Measurements from ENCODE around the gene TNNT2.

TNNT2 gene

DNA sequence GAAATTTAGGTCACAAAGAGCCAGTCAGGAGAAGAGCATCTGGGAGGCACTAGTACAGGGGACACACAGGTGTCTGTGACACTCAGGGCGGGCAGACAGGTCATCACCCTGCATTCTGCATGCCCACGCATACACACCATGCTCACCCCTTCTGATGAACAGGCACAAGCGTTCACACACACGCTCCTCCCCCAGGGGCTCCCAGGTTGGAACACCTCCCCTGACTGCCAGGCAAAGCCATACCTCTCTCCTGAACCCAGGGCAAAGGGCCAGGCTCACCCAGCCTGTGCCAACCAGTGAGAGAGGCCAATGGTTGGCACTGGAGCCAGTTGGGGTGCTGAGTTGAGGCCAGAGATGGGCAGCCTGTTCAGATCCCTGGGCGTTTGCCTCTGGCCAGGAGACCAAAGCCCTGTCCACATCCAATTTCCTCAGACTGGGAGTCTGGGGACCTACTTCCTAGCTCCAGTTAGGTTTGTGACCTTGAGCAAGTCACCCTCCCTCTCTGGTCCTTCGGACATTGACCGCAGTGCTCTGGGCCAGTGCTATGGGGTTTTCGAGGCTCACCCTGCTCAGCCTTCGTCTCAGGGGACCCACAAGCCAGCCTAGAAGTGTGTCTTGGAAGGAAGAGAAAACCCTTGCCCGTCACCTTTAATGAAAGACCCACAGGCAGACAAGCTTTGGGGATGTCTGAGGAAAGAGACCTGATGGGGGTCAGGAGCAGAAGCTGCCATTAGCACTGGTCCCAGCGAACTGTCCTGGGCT, 27.4 kb upstream of the TNNT2 start:
- no peak for DNase-seq (ENCODE audit: low read depth)
- no peak overlapping the region for H3K4me3 ChIP-seq (ENCODE audit: low read depth, low read length)
- no peak for TF ChIP-seq MYC (IDR thresholded peaks at IDR 0.05; ENCODE audit: low read depth, low read length)
- no peak for TF ChIP-seq POLR2A (IDR thresholded peaks at IDR 0.05; ENCODE audit: extremely low read depth, insufficient read length)
- TF ChIP-seq, protein P1, sequence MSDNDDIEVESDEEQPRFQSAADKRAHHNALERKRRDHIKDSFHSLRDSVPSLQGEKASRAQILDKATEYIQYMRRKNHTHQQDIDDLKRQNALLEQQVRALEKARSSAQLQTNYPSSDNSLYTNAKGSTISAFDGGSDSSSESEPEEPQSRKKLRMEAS (IDR thresholded peaks at IDR 0.05; ENCODE audit: low read depth, low read length) = no peak
- TF ChIP-seq, protein P2, sequence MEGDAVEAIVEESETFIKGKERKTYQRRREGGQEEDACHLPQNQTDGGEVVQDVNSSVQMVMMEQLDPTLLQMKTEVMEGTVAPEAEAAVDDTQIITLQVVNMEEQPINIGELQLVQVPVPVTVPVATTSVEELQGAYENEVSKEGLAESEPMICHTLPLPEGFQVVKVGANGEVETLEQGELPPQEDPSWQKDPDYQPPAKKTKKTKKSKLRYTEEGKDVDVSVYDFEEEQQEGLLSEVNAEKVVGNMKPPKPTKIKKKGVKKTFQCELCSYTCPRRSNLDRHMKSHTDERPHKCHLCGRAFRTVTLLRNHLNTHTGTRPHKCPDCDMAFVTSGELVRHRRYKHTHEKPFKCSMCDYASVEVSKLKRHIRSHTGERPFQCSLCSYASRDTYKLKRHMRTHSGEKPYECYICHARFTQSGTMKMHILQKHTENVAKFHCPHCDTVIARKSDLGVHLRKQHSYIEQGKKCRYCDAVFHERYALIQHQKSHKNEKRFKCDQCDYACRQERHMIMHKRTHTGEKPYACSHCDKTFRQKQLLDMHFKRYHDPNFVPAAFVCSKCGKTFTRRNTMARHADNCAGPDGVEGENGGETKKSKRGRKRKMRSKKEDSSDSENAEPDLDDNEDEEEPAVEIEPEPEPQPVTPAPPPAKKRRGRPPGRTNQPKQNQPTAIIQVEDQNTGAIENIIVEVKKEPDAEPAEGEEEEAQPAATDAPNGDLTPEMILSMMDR (IDR thresholded peaks at IDR 0.05; ENCODE audit: low read depth, low read length) = no peak

DNA sequence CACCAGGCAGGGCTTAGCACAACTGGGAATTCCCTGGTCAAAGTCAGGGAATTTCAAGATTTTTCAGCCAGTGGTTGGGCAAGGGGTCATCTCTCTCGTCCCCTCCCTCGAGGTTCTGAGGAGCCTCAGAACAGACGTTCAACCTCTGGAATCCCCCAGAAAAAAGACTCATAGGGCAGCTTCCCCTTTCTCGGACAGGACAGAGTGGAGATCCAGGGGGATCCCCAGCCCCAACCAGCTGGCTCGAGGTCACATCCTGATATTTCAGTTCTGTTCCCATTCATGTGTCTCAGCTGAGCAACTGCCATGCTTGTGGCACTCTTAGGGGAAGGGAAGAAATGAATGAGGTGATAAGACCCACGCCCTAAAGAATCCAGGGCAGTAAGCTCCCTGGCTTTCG, 26.6 kb upstream of the TNNT2 start:
- TF ChIP-seq, protein P1 (IDR thresholded peaks at IDR 0.05; ENCODE audit: low read depth, low read length) = no peak
- TF ChIP-seq MYC (IDR thresholded peaks at IDR 0.05; ENCODE audit: low read depth, low read length) (no peak), POLR2A (IDR thresholded peaks at IDR 0.05; ENCODE audit: extremely low read depth, insufficient read length) (no peak)
- TF ChIP-seq, protein P2 (IDR thresholded peaks at IDR 0.05; ENCODE audit: low read depth, low read length) = no peak
- no peak for DNase-seq (ENCODE audit: low read depth)
- no peak overlapping the region for H3K4me3 ChIP-seq (ENCODE audit: low read depth, low read length)

DNA sequence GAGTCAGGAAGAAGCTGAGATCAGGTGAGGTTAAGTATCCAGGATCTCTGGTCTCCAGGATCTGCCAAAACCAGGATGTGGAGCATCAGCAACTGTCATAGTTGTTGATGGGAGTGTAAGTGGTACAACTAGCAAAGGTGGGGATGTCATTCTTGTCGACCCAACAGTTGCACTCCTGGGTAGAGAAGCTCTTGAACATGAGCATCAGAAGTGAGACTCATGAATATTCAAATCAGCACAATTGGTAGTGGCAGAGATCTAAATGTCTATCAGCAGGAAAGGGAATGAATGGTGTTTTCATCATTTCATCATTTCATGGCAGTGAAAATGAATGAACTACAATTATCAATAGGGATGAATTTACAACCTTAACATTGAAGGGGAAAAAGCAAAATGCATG, 25.9 kb upstream of the TNNT2 start:
- H3K4me3 ChIP-seq (ENCODE audit: low read depth, low read length) = no peak overlapping the region
- no peak for TF ChIP-seq POLR2A (IDR thresholded peaks at IDR 0.05; ENCODE audit: extremely low read depth, insufficient read length)
- TF ChIP-seq MYC (IDR thresholded peaks at IDR 0.05; ENCODE audit: low read depth, low read length) = no peak
- TF ChIP-seq, protein P1 (IDR thresholded peaks at IDR 0.05; ENCODE audit: low read depth, low read length) = no peak
- no peak for DNase-seq (ENCODE audit: low read depth)

DNA sequence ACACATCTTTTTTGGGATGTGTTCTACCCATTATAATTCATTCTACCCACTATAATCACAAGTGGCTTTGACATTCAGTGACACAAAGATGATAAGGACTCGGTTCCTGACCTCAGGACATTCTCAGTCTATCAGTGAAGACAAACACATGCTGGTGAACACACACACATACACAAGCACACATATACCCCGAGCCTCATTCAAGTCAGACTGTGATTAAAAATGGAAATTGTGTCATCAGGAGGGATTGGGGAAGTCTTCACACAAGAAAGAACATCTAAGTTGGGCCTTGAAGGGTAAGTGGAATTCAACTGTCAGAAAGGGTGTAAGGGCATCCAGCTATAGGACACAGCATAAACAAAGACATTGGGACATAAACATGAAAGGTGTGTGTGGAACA, 24.2 kb upstream of the TNNT2 start:
- TF ChIP-seq POLR2A (IDR thresholded peaks at IDR 0.05; ENCODE audit: extremely low read depth, insufficient read length) (no peak), MYC (IDR thresholded peaks at IDR 0.05; ENCODE audit: low read depth, low read length) (no peak)
- TF ChIP-seq, protein P2 (IDR thresholded peaks at IDR 0.05; ENCODE audit: low read depth, low read length) = no peak
- TF ChIP-seq, protein P1 (IDR thresholded peaks at IDR 0.05; ENCODE audit: low read depth, low read length) = no peak
- H3K4me3 ChIP-seq (ENCODE audit: low read depth, low read length) = no peak overlapping the region
- DNase-seq (ENCODE audit: low read depth) = no peak

DNA sequence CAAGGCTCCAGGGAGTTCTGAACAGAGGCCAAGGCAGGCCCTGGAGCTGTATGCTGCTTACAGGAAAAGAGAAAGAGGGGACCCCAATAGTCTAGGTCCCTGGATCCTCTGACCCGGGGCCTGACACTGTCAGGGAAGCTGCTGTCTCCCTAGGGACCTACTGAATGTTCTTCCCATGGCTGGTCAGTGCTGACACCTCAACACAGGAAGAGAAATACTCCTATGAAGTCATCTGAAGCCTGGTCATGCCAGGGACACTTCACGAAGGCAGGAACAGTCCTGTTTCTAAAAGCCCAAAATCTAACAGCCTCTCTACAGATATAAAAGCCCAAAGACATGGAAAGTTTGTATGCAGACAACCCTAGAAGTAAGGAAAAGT, 23.4 kb upstream of the TNNT2 start:
- no peak for TF ChIP-seq POLR2A (IDR thresholded peaks at IDR 0.05; ENCODE audit: extremely low read depth, insufficient read length)
- TF ChIP-seq, protein P1 (IDR thresholded peaks at IDR 0.05; ENCODE audit: low read depth, low read length) = no peak
- TF ChIP-seq, protein P2 (IDR thresholded peaks at IDR 0.05; ENCODE audit: low read depth, low read length) = no peak
- no peak for TF ChIP-seq MYC (IDR thresholded peaks at IDR 0.05; ENCODE audit: low read depth, low read length)
- no peak for DNase-seq (ENCODE audit: low read depth)
- H3K4me3 ChIP-seq (ENCODE audit: low read depth, low read length) = no peak overlapping the region

DNA sequence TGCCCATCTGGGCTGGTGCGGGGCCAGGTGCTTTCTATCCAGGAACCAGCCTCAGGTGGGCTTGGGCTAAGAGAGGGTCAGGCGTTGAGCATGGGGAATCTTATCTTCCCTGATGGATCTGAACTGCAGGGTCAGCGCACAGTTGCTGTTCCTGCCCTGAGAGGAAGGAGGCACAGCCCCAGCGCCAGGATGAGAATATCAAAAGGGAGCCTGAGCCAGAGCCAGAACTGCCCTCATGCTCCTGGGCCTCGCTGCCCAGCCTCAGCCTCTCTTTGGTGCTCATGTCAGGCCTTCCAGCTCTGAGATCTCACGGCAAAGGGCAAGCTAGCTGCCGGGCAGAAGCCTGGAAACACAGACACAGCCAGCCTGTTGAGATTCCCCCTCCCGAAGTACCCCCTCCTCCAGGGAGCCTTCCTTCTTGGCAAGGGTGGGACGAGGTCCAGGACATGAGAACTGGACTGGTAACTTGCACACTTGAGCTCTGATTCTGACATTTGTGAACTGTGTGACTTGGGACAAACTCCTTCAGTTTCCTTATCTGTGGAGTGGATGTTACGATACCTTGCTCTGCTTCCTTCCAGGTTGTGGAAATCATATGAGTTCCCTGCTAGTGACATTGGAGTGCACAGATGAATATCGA, 22.9 kb upstream of the TNNT2 start:
- H3K4me3 ChIP-seq (ENCODE audit: low read depth, low read length) = no peak overlapping the region
- no peak for DNase-seq (ENCODE audit: low read depth)
- TF ChIP-seq MYC (IDR thresholded peaks at IDR 0.05; ENCODE audit: low read depth, low read length) = no peak
- TF ChIP-seq, protein P2 (IDR thresholded peaks at IDR 0.05; ENCODE audit: low read depth, low read length) = no peak

Data from NB4 (cell line).